AG09319 (cell line): Measurements from ENCODE around the gene CHMP4A.
A peak's percentile ranks its signal among the peaks of the same experiment; 100 is the strongest.

Experiments used
- DNase-seq: peaks from one replicate; pipeline ENCODE4 v3.0.0-alpha.2; 2010; ENCODE audit warnings: low read depth; ENCODE audit errors: extremely low read depth
- CTCF ChIP-seq: IDR thresholded peaks from 2 replicates; pipeline ENCODE4 v1.5.1; 2011; ENCODE audit warnings: low read depth, mild to moderate bottlenecking, inconsistent platforms, low read length, moderate library complexity

CHMP4A gene

GRCh38 chr14:24243336-24243836 is 30.1 kb upstream of the CHMP4A start:
- no peak for TF ChIP-seq CTCF
- no peak for DNase-seq

DNA sequence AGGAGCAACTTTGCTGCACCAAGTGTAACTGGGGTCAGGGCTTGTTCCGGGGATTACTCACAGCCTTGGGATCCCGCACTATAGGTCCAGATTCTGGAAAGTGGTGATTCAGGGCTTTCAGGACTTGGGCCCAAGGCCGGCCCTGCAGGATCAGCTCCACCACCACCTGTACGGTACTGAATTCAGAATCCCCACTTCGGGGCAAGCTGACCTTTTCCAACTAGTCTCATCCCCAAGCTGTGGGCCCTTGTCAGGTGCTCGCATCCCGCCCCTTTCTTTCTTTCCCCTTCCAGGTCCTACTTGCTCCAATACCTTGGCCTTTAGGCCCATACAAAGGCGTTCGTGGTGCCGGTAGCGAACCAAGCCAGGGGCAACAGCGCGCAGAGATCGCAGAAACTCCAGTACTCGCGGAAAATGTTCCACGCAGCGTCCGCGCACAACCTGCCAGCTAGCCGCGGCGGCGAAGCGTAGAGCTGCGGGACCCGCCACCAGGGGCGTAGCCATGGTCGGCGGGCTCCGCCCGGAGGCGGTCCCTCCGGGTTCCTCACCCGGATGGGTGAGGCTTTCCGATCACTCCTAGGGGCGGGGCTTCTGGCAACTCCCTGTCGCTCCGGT is 28.6 kb upstream of the CHMP4A start:
- peak; percentile 38 for TF ChIP-seq CTCF
- DNase-seq = peak; percentile 73

DNA sequence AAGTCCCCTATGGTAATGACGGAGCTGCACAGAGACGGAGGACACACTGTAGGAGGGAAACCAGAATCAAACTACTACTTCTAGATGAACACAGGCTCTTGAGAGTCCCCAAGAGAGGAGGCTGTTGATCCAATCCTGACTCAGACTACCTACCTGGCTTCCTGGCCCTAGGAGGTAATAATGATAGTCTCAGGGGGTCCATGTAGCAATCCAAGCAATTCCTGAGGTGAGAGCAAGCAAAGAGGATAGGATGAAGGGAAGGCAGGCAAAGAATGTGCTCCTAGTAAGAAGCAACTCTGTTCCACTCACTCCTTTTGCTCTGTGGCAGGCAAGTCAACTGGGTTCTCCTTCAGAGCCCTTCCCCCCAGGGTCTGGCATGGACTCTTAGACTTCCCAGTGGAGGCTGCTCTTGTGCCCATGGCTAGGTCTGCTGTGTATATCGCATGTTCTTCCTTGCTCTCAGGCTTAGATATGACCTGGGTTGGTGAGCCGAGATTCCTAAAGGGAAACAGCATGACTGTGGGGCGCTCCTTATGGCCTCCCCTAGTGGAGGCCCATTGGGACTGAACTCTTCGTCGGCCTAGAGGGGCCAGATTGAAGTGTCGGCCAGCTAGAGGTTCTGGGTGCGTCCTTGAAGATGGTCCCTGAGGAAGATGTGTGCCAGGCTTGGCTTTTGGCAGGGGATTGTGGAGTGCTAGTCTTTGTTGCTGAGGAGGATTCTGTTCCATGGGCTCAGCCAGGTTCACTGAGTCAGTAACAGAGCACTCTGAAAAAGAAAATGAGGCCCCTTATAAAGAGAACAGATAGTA is 27.0 kb upstream of the CHMP4A start:
- DNase-seq = no peak
- no peak for TF ChIP-seq CTCF

DNA sequence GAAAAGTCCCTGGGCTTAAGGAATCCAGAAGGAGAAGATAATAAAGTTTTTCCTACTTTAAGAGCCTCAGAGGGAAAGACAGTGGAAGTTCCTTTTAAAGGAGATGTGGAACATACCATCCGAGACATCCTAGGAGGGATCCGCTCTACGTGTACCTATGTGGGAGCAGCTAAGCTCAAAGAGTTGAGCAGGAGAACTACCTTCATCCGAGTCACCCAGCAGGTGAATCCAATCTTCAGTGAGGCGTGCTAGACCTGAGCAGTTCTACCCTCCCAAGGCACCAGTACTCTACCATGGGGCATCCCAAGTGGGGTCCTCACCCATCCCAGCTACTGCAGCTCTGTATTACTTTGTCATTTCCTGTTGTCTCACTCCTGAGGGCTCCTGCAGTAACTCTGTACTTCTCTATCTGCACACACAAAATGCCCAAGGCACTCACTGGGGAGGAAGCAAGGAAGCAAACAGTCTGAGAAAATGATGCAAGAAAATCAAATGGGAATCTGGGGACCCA is 25.3 kb upstream of the CHMP4A start:
- DNase-seq = no peak
- no peak for TF ChIP-seq CTCF

DNA sequence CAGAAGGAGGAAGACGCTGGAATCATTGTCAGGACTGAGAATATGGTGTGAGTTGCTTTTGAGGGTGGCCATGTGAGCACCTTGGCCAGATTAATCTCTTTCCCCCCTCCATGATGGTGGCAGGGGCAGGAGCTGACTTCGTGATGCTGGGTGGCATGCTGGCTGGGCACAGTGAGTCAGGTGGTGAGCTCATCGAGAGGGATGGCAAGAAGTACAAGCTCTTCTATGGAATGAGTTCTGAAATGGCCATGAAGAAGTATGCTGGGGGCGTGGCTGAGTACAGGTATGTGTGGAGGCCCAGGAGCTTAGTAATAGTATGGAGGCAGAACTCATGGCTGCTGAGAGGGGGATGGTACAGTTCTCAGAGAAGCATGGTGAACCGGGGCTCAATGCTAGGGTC is 24.8 kb upstream of the CHMP4A start:
- no peak for DNase-seq
- TF ChIP-seq CTCF = no peak

GRCh38 chr14:24237463-24237955 is 24.2 kb upstream of the CHMP4A start:
- no peak for DNase-seq
- TF ChIP-seq CTCF = no peak
